Caco-2 (cell line): ENCODE results near the gene OR5T2. TPM values are rescaled to one million over a fixed set of nuclear protein-coding genes. Genes with fewer than 3 reads are reported as not detected.

ENCODE experiments used
- BruUV-seq: library from RNA; stranded (reverse); fragments of 400-500 nt; replicated peaks from 2 replicates; lab custom pipeline; 2021; lab: Mats Ljungman, UMichigan
- CTCF ChIA-PET: fragments of 300-600 bp; sonication (Branson Sonifier 250); formaldehyde crosslinking; loops from one replicate; lab custom pipeline; 2022; ENCODE audit warnings: antibody characterized with exemption; lab: Charles Lee
- POLR2A ChIA-PET: fragments of 300-600 bp; sonication (Branson Sonifier 250); formaldehyde crosslinking; loops from one replicate; lab custom pipeline; 2022; ENCODE audit warnings: antibody characterized with exemption; lab: Charles Lee
- DNase-seq, 2 experiments: peaks; one replicate each; pipeline versions ENCODE4 v3.0.0 to v3.0.0-alpha.2; 2020 to 2022
- H3K27me3 ChIP-seq: replicated peaks from 2 replicates; pipeline ENCODE4 v1.6.0; 2011; ENCODE audit warnings: low read length; ENCODE audit not compliant: control insufficient read depth, insufficient read depth
- H3K36me3 ChIP-seq: 2 replicates; pipeline ENCODE4 v1.5.1; 2011; ENCODE audit warnings: low read length; ENCODE audit not compliant: control insufficient read depth, insufficient read depth
- H3K4me1 ChIP-seq: fragments of 250-450 bp; sonication (Bioruptor Pico); 2 replicates; pipeline ENCODE4 v1.5.1; 2020; ENCODE audit warnings: mild to moderate bottlenecking
- H3K4me3 ChIP-seq: 2 replicates; pipeline ENCODE4 v1.5.1; 2011; ENCODE audit warnings: low read depth, mild to moderate bottlenecking, control low read depth, low read length
- H3K9me3 ChIP-seq: fragments of 250-450 bp; sonication (Bioruptor Pico); 2 replicates; pipeline ENCODE4 v1.5.1; 2020; ENCODE audit warnings: mild to moderate bottlenecking, moderate library complexity
- H3K27ac Mint-ChIP-seq: one replicate; pipeline ENCODE4 v1.8.0; 2022; ENCODE audit warnings: mixed read lengths; ENCODE audit not compliant: unreplicated experiment
- H3K27me3 Mint-ChIP-seq: one replicate; pipeline ENCODE4 v1.8.0; 2022; ENCODE audit warnings: mixed read lengths; ENCODE audit not compliant: insufficient read depth, unreplicated experiment
- H3K36me3 Mint-ChIP-seq: one replicate; pipeline ENCODE4 v1.8.0; 2022; ENCODE audit warnings: mild to moderate bottlenecking, mixed read lengths; ENCODE audit not compliant: insufficient read depth, unreplicated experiment
- H3K4me1 Mint-ChIP-seq: one replicate; pipeline ENCODE4 v1.8.0; 2022; ENCODE audit warnings: low read depth, mixed read lengths; ENCODE audit not compliant: unreplicated experiment
- H3K4me3 Mint-ChIP-seq: one replicate; pipeline ENCODE4 v1.8.0; 2022; ENCODE audit warnings: mild to moderate bottlenecking, moderate library complexity, mixed read lengths; ENCODE audit not compliant: unreplicated experiment
- H3K9me3 Mint-ChIP-seq: one replicate; pipeline ENCODE4 v1.8.0; 2022; ENCODE audit warnings: mixed read lengths; ENCODE audit not compliant: unreplicated experiment
- CTCF ChIP-seq, 2 experiments: fragments of 200-600 bp in 1 of 2; IDR thresholded peaks; 1 replicate in 1 of 2; 2 replicates in 1 of 2; pipeline versions ENCODE4 v1.5.1 to v1.8.0; 2011 to 2022; ENCODE audit warnings: antibody characterized with exemption in 1 of 2, control low read depth in 1 of 2, inconsistent platforms in 1 of 2, low read depth in 1 of 2, low read length in 1 of 2, mild to moderate bottlenecking in 1 of 2, moderate library complexity in 1 of 2; ENCODE audit not compliant: insufficient read depth in 1 of 2, severe bottlenecking in 1 of 2, unreplicated experiment in 1 of 2
- intact Hi-C: fragments of 100-400 bp; cut with micrococcal nuclease; formaldehyde crosslinking; loops from one replicate; pipeline ENCODE4 v1.10.0; 2022; ENCODE audit not compliant: unreplicated experiment
- total RNA-seq: library from RNA; stranded (reverse); gene quantifications from 2 replicates; pipeline ENCODE4 v1.2.3, GENCODE V29; 2022

OR5T2 gene
- total RNA-seq, 1 experiment from 2014 or later = not detected

- Mint-ChIP-seq H3K36me3 (no peaks in the 10 kb centered on the region), H3K27ac (no peak overlapping the region), H3K4me3 (no peak overlapping the region), H3K9me3 (no peaks in the 10 kb centered on the region), H3K27me3 (no peaks in the 10 kb centered on the region), H3K4me1 (no peaks in the 10 kb centered on the region)
- ChIA-PET CTCF (no interaction called here), POLR2A (no interaction called here)
- Histone ChIP-seq H3K27me3 (no peaks in the 10 kb centered on the region), H3K36me3 (no peaks in the 10 kb centered on the region), H3K4me3 (no peak overlapping the region), H3K9me3 (no peaks in the 10 kb centered on the region), H3K4me1 (no peaks in the 10 kb centered on the region)
- no peak for DNase-seq
- TF ChIP-seq CTCF (IDR thresholded peaks at IDR 0.05; ENCODE audit: insufficient read depth in 1 of 2, low read depth in 1 of 2, low read length in 1 of 2, severe bottlenecking in 1 of 2, unreplicated experiment in 1 of 2) = no peak
- no TSS peak for BruUV-seq
- intact Hi-C loops = no loop called here
Measured at GRCh38 chr11:56197367-56197766, 36.7 kb downstream of the OR5T2 start.

GRCh38 chr11:56196705-56197104, 37.4 kb downstream of the OR5T2 start:
- no peak overlapping the region for H3K27ac Mint-ChIP-seq
- Histone ChIP-seq H3K36me3 (no peaks in the 10 kb centered on the region), H3K9me3 (no peaks in the 10 kb centered on the region), H3K4me3 (no peak overlapping the region), H3K27me3 (no peaks in the 10 kb centered on the region), H3K4me1 (no peaks in the 10 kb centered on the region)
- H3K4me3 Mint-ChIP-seq = no peak overlapping the region
- H3K27me3 Mint-ChIP-seq = no peaks in the 10 kb centered on the region
- H3K36me3 Mint-ChIP-seq = no peaks in the 10 kb centered on the region
- intact Hi-C loops = no loop called here
- H3K4me1 Mint-ChIP-seq = no peaks in the 10 kb centered on the region
- CTCF ChIA-PET = no interaction called here
- POLR2A ChIA-PET = no interaction called here
- BruUV-seq = no TSS peak
- TF ChIP-seq CTCF (IDR thresholded peaks at IDR 0.05; ENCODE audit: insufficient read depth in 1 of 2, low read depth in 1 of 2, low read length in 1 of 2, severe bottlenecking in 1 of 2, unreplicated experiment in 1 of 2) = no peak
- H3K9me3 Mint-ChIP-seq = no peaks in the 10 kb centered on the region
- no peak for DNase-seq

- H3K27ac Mint-ChIP-seq = no peak overlapping the region
- H3K36me3 Mint-ChIP-seq = no peaks in the 10 kb centered on the region
- no TSS peak for BruUV-seq
- ChIA-PET POLR2A (no interaction called here), CTCF (no interaction called here)
- no peaks in the 10 kb centered on the region for H3K4me1 ChIP-seq
- no peak overlapping the region for H3K4me3 Mint-ChIP-seq
- no peak for TF ChIP-seq CTCF (IDR thresholded peaks at IDR 0.05; ENCODE audit: insufficient read depth in 1 of 2, low read depth in 1 of 2, low read length in 1 of 2, severe bottlenecking in 1 of 2, unreplicated experiment in 1 of 2)
- no peak overlapping the region for H3K4me3 ChIP-seq
- intact Hi-C loops = no loop called here
- H3K9me3 ChIP-seq = no peaks in the 10 kb centered on the region
- no peaks in the 10 kb centered on the region for H3K27me3 ChIP-seq
- H3K36me3 ChIP-seq = no peaks in the 10 kb centered on the region
- no peak for DNase-seq
- H3K4me1 Mint-ChIP-seq = no peaks in the 10 kb centered on the region
- peaks cover 10% of the 10 kb centered on the region for H3K9me3 Mint-ChIP-seq
- H3K27me3 Mint-ChIP-seq = no peaks in the 10 kb centered on the region
Measured at GRCh38 chr11:56188602-56189001, 45.5 kb downstream of the OR5T2 start.
